AG10803 (cell line): ENCODE measurements around the gene DNMT3B.

Experiments
- DNase-seq: peaks from one replicate; pipeline ENCODE4 v3.0.0; 2010; ENCODE audit warnings: low read depth
- H3K4me3 ChIP-seq: 2 replicates; pipeline ENCODE4 v1.5.1; 2011; ENCODE audit warnings: mild to moderate bottlenecking, low read length, control low read depth
- TF ChIP-seq, protein P1 (sequence below): conservative IDR thresholded peaks from 2 replicates; pipeline ENCODE4 v1.5.1; 2011; ENCODE audit warnings: mild to moderate bottlenecking, low read length, control low read depth, inconsistent platforms

DNMT3B gene

DNA sequence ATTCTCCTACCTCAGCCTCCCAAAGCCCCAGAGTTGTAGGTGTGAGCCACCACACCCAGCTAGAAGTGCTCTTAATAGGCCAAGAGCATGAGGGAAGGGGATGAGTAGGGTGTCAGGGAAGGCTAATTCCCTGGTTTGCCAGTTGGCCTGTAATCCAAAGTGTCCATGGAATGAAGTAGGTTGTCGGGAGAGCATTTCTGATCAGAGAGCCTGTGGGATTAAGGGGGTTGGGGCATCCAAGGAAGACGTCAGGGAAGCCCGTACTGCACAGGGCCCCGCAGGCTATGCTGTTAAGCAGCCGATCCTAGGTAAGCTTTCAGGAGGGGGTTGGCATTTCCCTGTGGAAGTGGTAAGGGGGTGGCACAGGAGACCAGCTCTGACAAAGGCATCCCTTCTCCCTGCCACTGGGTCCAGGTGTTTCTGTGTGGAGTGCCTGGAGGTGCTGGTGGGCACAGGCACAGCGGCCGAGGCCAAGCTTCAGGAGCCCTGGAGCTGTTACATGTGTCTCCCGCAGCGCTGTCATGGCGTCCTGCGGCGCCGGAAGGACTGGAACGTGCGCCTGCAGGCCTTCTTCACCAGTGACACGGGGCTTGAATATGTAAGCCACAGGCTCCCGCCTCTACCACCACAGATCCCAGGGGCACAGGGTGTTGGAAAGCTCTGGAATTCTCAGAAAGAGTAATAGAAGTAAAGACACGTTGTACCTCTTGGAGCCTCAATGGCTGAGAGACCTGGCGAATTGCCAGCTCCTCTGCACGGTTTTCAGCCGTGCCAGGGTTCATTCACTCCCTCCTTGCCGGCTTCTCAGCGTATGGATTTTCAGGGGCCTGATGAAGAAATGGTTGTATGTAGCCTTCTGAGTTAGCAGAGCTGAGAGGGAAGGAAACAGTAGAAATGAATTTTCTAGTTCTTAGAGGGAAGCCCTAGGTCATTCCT, 36.1 kb downstream of the DNMT3B start:
- no peak for DNase-seq
- H3K4me3 ChIP-seq: no peak overlapping the region
- TF ChIP-seq, protein P1, sequence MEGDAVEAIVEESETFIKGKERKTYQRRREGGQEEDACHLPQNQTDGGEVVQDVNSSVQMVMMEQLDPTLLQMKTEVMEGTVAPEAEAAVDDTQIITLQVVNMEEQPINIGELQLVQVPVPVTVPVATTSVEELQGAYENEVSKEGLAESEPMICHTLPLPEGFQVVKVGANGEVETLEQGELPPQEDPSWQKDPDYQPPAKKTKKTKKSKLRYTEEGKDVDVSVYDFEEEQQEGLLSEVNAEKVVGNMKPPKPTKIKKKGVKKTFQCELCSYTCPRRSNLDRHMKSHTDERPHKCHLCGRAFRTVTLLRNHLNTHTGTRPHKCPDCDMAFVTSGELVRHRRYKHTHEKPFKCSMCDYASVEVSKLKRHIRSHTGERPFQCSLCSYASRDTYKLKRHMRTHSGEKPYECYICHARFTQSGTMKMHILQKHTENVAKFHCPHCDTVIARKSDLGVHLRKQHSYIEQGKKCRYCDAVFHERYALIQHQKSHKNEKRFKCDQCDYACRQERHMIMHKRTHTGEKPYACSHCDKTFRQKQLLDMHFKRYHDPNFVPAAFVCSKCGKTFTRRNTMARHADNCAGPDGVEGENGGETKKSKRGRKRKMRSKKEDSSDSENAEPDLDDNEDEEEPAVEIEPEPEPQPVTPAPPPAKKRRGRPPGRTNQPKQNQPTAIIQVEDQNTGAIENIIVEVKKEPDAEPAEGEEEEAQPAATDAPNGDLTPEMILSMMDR: no peak

GRCh38 chr20:32803092-32803491, 40.9 kb downstream of the DNMT3B start:
- no peak for DNase-seq
- TF ChIP-seq, protein P1: no peak
- H3K4me3 ChIP-seq: no peak overlapping the region

DNA sequence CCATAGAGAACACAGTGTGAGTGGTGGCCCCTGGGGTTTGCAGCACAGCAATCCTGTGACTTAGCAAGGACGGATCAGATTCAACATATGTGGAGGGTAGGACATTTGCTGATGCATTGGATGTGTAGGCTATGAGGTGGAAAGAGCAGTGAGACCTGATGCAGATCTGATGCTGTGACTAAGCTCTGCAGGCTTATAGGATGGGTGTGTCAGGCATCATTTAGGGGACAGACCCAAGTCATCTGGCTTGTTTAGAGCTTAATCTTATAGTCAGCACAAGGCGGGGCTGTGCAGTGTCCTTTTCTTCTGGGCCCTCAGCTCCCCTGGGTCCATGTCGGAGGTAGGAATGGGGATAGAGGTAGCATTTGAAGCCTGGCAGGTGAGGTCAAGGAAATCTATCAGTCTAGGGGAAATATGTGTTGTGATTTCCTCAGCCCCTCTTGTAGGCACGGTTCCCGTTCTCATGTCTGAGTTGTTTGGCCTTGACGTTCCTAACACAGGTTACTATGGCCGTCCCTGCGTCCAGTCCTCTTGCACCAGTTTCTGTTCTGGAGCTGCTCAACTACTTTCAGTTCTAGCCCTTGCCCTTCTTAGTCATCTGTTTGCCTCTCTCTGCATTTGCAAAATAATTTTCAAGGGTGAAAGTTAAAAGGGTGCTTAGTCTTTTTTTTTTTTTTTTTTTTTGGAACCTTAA, 42.0 kb downstream of the DNMT3B start:
- no peak for DNase-seq
- TF ChIP-seq, protein P1: no peak

DNA sequence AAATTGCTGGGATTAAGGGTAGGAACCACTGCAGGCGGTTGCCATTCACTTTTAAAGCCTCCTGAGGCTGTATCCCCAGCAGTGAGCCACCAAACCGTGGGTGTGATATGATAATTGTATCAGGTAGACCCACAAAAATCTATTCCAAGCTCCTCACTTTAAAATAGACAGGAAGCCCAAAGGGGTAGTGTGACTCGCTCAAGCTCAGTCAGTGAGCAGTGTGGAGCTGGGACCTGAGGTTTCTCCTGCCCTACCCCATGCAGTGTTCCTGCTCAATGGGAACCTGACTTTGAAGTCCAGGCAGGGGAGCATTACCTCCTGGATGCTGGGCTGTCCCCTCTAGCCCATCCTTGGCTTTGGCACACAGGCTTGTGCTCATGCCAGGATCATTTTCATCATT, 42.6 kb downstream of the DNMT3B start:
- H3K4me3 ChIP-seq: no peak overlapping the region
- no peak for DNase-seq
- TF ChIP-seq, protein P1: no peak

More for the DNA sequence above, 42.0 kb downstream of the DNMT3B start:
- H3K4me3 ChIP-seq: no peak overlapping the region

- TF ChIP-seq, protein P1: no peak
- no peak for DNase-seq
- no peak overlapping the region for H3K4me3 ChIP-seq
Measured at GRCh38 chr20:32805721-32806120, 43.5 kb downstream of the DNMT3B start.

GRCh38 chr20:32806356-32806755, 44.2 kb downstream of the DNMT3B start:
- TF ChIP-seq, protein P1: no peak
- no peak overlapping the region for H3K4me3 ChIP-seq
- DNase-seq: no peak
